Measurements from ENCODE around the gene PPIF.
A peak's percentile ranks its signal among the peaks of the same experiment; 100 is the strongest.

The PPIF gene

DNA sequence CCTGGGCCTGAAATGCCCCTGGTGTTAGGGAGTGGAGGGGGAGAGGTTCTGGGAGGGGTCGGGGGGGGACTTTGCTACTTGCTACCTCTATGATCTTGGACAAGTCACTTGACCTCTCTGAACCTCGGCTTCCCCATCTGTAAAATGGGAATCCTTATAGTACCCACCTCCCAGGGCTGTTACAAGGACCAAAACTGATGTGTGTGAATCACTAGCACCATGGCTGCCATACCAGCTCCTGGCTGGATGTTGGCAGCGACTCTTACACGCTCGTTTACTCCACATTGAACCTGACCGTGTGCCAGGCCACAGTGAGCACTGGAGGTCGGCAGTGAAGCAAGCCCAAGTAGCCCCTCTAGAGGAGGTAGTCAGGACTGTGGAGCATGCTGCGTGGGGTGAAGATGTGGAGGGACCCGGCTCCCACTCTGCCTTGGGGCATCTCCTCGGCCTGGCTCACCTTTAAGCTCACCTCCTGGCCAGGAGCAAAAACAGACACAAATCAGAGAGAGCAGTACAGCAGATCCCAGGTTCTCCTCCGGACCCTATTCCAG lies 28.9 kb downstream of the PPIF start:
- peak; percentile 1 for DNase-seq

DNA sequence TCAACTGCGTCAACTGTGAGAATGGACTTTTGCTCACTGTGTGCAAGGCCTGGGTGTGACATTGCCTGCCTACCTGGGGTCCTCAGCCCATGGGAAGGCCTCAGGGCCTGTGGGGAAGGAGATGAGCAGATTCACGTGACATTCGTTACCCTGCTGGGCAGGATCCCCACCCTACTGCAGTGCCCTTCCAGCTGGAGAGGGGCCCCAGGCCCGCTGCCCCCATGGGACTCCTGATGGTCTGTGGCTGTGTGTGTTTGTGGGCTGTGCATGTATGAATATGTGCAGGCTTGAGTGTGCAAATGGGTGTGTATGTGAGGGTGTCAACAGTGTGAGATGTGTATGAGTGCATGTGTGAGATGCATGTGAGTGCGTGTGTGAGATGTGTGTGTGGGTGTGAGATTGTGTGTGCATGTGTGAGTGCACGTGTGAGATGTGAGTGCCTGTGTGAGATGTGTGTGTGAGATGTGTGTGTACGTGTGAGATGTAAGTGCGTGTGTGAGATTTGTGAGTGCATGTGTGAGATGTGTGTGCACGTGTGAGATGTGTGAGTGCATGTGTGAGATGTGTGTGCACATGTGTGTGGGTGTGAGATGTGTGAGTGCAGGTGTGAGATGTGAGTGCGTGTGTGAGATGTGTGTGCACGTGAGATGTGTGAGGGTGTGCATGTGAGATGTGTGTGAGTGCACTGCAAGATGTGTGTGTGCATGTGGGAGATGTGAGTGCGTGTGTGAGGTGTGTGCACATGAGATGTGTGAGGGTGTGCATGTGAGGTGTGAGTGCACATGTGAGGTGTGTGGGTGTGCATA lies 29.7 kb downstream of the PPIF start:
- DNase-seq: no peak

DNA sequence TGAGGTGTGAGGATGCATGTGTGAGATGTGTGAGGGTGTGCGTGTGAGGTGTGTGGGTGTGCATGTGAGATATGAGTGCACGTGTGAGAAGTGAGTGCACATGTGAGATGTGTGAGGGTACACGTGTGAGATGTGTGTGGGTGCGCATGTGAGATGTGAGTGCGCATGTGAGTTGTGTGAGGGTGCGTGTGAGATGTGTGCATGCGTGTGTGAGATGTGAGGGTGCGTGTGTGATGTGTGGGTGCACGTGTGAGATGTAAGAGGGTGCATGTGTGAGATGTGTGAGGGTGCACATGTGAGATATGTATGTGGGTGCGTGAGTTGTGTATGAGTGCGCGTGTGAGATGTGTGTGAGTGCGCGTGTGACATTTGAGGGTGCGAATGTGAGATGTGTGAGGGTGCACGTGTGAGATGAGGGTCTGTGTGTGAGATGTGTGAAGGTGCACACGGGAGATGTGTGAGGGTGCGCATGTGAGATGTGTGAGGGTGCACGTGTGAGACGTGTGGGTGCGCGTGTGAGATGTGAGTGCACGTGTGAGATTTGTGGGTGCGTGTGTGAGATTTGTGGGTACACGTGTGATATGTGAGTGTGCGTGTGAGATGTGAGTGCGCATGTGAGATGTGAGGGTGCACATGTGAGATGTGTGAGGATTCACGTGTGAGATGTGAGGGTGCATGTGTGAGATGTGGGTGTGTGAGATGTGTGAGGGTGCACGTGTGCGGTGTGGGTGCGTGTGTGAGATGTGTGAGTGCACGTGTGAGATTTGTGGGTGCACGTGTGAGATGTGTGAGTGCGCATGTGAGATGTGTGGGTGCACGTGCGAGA lies 30.5 kb downstream of the PPIF start:
- DNase-seq: no peak

DNA sequence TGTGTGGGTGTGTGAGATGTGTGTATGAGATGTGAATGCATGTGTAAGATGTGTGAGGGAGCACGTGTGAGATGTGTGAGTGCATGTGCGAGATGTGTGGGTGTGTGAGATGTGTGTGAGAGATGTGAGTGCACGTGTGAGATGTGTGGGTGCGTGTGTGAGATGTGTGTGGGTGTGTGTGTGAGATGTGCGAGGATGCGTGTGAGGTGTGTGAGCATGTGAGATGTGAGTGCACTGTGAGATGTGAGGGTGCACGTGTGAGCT lies 31.0 kb downstream of the PPIF start:
- no peak for DNase-seq

DNA sequence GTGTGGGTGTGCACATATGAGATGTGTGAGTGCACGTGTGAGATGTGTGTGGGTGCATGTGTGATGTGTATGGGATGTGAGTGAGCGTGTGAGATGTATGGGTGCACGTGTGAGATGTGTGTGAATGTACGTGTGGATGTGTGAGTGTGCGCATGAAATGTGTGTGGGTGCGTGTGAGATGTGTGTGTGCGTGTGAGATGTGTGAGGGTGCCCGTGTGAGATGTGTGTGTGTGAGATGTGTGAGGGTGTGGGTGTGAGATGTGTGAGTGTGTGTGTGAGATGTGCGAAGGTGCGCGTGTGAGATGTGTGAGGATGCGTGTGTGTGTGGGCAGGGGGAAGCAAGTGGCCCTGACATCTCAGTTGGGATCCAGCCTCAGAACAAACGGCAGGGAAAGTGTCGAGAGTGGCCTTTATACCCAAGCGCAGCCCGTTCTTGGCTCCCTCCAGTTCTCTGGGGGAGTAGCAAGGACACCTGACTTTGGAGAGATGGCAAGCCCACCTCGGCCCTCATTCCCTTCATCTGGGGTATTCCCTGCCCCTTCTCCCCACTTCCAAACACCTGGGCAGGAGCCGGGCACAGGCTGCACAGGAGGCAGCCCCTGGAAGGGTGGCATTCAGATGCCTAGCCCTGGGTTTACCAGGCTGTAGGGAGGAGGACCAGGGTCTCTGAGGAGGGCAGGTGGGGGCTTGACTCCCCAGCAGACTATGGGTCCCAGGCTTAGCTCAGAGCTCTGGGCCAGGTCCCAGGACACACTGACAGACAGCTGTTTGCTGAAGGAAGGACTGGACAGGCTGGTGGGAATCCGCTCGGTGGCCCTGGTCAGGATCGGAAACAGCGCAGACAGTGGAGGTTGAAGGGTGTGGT lies 31.6 kb downstream of the PPIF start:
- no peak for DNase-seq

DNA sequence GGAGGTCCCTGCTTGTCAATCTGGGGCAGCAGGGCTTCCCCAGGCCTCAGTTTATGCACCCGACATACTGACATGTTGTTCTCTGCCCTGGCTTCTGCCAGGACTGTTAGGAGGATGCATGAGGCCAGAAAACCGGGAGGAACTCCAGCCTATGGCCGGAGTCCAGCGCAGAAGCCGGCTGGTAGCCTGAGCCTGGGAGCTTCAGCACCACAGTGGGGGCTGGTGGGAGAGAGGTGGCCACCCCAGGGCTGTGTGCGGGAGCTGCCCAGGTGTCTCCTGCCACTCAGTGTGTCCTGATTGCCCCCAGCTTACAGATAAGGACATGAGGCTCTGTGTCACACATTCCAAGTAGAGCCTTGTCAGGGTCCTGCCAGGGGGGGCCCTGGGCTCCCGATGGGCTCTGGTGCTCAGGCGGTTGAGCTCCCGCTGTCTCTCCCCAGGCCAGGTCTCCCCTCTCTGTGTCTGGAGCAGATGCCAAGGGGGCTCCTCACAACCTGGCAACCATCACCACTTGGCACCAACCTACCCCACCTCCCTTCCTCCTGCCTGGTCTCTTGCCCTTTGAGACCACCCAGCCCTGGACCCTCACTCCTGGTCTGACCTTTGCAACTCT lies 32.3 kb downstream of the PPIF start:
- no peak for DNase-seq

DNA sequence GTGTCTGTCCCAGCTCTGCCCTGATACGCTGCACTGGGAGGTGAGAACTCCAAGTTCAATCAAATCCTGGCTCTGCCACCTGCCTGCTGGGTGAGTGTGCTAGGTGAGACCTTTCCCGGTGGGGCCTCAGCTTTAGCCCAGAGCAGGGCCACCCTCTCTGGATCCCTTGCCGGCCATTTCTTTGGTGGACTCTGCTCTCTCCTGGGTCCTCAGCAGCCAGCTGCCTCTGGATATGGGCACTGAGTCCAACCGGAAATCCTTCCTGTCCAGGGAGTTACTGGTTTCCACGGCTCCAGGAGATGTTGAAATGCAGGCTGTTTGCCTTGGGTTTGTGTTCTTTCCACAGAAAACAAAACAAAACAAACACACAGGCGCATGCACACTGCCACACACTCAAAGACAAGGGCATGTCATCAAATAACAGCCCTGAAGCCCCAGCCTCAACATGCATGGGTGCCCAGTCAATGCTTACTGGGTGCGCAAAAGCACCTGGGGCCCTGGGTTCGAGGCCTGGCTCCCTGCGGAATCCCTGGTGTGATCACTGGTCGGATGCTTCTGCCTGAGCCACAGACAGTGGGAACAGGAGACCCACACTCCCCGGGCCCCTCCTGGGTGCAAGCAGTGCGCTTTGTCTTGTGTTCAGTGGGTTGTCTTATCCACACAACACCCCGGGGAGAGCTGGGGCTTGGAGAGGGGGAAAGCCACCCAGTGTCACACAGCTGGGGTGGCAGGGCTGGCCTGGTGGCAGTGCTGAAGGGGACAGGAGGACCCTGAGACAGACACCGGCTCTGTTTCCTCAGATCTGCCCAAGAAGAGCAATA lies 33.1 kb downstream of the PPIF start:
- DNase-seq: no peak

DNA sequence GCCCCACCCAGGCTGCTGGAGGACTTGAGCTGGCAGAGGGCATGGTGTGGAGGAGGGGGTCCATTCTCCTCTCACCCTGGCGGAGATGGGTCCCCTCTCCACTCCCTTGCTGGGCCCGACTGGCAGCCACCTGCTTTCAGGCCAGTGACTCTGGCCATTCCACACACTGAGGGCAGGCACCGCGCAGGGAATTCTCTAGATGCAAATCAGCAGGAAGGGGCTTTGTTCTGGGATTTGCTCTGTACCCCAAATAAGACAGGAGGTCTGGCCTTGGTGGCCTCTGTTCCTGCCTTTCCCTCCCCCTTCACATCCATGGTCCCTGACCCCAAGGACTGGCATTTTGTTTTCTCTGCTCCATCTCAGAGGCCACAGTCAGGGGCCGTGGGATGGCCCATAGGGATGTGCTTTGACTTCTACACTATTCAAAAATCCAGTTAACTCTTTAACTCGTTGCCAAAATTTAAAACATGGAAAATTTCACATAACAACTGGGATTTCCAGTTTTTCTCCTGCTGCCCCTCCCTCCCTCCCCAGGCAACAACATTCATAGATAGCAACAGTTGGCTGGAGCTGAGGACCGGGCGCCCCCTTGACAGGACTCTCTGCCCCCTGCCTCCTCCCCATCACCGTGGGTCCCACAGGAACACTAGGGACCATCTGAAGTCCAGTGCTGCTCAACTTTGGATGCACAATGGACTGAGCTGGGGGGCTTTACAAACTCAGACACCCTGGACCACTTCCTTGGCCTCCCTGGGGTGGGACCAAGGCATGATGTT lies 33.9 kb downstream of the PPIF start:
- no peak for DNase-seq

DNA sequence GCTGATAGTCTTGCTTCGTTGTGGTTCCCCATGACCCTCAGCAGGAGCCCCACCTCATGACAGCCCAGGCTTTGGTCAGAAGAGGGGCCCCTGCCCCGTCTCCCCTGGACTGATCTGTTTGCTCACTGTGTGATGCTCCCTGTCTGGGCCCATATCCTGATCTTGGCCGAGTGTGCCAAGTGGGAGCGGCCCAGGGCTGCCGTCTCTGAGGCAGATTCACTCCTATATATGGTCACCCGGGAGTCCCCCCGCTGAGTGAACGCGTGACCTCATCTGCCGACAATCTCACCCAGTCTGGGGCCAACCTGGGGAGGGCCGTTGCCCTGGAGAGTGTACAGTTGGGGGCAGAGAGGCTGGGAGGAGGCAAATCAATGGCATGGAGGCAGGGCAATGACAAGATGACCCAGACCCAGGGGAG lies 34.5 kb downstream of the PPIF start:
- no peak for DNase-seq

DNA sequence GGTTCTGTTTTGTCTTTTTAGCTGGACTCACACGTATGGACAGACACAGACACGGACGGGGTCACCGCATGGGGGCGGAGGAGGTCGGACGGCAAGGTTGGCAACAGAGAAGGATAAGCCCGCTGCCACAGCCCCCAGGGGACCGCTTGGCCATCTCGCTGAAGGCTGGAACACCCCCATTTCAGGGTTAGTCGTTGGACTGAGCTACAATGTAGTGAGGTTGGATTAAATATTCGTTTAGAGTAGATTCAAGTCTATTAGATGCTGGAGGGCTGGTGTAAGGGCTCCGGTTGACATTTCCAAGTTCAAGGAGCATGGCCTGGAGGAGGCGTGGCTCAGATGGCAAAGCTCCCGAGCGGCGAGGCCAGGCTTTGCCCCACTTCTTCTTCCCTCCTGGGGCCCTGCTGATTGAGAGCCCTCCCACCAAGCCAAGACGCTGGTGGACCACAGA lies 35.2 kb downstream of the PPIF start:
- DNase-seq: no peak

DNA sequence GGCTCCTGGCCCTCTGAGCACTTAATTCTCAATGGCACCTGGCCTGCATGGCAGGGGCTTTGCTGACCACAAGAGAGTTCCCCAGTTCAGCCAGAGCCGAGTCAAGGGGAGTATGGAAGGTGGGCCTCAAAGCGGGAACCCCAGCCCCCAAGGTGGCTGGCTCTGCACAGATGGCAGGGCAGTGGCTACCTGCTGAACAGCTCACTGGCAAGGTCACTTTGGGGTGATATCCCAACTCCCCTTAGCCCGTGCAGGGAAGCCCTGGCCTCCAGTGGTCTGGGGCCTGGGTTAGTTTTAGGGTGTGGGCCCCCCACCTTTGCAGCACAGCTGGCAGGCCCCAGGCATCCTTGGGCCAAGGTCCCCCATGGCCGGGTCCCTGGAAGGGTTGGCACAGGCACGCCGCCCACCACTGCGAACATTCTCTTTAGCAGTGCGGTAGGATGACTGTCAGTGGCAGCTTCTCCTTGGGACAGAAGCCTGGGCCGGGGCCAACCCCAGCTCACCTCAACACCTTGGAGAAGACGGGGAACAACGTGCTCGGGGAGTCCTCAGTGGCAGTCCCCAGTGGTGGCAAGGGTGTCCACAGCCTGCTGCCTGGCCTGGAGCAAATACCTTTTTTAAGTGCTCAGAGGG lies 36.8 kb downstream of the PPIF start:
- no peak for DNase-seq

DNA sequence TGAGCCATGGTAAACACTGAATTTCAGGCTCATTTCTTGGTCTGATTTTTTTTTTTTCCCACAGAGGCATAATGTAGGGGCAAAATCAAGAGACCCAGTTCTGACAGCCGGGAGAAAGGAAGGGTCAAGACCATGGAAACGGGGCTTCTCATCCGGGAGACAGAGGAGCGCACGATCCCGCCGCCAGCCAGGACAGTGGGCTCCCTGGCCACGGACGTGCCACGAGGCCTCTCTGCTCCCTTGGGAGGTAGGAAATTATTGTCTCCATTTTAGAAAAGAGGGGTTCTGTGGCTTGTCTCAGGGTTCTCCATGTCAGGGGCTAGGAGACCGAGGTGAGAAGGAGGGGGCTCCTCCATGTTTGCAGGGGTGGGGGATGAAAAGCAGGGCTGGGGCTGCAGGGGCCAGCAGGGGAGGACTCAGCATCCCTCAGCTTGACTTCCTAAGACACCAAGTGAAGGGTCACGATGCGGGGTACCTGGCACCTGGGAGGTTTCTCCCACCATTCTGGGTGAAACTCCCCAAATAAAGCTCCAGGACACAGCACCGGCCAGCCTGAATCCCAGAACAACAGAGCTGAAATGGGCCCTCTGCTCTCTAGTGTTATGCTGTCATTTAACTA lies 37.6 kb downstream of the PPIF start:
- no peak for DNase-seq

DNA sequence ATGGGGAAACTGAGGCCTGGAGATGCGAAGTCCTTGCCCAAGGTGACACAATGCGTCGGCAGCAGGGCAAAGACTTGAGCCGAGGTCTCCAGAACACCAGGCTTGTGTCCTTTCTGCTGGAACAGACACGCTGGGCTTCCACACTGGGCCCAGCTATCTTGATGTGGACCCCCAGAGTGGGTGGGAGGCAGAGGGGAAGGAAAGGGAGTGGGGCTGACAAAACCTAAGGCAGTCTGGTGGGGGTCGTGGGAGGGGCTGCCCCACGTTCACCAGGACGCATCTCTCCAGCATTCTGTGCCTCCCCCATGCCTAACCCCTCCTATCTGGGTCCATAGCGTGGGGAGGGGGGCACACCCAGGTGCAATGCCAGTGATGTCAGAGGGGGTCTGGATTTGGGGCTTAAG lies 38.1 kb downstream of the PPIF start:
- DNase-seq: no peak

DNA sequence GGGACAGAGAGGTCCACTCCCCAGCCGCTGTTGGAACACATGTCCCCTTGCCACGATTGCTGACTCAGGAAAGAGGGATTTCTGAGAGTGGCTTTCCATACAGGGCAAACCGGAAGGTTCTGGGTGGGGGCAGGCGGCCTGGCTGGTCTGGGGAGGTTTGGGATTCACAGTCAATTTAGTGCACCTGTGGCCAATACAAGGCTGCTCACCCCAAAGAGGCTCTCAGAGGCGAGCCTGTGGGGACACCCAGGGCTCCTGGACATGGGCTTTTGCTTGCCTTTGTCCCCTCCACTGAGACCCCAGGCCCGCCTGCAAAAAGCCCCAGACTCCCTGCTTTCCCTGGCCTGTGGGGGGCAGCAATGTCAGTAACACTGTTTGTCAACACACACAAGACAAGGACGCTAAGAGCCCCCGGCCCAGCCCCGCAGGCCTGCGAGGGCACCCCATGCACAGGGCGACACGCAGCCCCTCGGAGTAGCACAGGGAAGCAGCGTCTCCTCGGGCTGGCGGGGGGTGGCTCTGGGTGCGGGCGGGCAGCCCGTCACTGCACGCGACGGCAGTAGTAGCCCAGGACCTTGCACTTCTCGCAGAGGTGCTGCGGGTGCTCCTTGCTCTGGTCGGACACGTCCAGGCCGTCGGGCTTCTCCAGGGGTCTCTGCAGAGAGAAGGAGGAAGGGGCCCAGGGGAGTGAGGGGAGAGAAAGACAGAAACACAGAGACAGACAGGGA lies 38.7 kb downstream of the PPIF start:
- DNase-seq: no peak

DNA sequence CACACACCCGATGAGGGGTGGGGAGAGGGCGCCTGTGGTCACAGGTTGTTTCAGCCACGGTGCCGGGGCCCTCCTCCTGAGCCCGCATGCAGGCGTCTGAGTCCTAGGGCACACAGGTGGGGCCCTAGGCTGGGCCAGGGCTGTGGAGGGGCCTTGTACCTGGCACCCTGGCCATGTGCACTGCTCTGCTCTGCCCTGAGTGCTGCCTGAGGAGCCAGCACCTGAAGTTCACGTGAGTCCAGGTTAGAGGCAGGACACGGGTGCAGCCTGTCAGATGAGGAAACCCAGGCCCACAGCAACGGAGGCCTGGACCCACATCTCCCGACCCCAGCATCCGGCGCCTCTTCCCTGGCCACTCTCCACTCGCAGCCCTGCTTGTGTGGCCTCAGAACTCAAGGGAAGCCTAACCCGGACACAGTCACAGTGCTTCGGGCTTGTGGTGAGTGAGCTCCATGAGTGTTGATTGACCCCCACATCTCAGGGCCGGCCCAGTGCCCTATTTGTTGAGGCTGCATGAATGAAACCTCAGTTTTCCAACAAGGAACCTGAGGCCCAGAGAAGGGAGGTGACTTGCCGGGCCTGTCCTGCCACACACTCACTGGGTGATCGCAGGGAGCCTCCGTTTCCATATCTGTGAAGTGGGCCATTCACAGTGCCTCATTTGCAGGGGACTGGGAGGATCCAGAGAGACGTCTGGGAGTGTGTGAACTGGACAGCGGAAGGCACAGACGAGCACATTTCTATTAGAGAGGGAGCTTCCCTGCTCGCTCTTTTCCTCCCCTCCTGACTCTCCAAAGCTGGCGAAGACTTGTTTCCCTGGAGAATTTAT lies 39.6 kb downstream of the PPIF start:
- no peak for DNase-seq

DNA sequence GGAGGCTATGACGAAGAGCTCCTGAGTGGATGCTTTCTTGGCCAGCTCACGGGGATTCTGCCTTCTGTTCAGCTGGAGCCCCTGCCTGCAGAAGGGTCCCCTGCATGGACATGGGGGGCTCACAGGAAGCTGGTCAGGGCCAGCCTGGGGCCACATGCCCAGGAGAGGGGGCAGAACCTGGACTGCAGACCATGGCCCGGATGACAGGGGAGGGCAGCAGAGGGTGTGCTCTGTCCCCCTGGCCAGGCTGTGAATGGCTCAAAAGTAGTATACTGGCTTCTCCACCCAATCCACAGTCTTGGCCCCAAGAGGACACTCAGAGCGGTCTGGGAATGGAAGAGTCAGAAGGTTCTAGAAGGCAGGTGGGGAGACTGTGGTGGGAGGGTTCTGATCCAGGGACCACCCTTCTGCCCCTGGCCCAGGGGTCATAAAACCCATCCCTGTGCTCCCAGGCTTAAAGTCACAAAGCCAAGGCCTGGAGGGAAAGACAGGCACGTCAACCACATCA lies 40.3 kb downstream of the PPIF start:
- no peak for DNase-seq

DNA sequence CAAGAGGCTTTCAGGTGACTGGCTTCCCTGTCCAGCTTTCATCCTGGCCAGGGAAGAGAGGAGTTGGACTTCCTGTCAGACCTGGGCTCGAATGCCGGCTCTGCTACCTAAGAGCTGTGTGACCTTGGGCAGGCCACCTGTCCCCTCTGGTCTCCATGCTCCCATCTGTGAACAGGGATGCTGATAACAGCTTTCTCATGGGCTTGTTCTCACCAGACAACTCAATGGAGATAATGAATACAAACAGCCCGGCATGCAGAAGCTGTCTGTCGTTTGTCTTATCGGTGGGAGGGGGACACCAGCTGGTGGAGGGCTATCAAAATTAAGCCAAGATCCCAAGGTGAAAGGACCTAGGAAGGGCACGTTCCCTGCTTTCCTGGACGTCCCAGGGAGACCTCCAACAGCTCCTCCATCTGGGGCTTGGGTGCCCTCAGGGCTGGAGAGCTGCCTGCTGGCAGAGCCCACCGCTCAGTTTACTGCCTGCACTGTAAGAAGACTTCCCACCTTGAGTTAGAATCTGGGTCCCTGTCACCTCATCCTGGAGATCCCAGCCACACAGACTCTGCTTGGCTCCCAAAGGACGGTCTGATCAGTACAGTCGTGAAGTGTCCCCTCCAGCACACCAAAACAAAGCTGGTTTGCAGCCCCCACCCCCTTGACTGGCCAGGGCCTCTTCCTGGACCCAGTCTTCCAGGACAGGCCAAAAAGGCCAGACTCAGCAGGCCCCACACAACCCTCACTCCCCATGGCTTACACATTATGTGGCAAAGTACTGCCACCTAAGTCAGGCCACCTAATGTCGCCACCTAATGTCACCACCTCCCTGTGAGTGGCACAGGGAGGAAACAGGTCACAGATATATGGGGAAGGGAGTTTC lies 40.9 kb downstream of the PPIF start:
- no peak for DNase-seq

Measured in stimulated activated CD4-positive, alpha-beta T cell treated with anti-CD3 and anti-CD28 coated beads, Interleukin-4, amount 100 ng/mL, for 24 hours (primary cell).